Measurements from ENCODE around the gene VGF.

DNA sequence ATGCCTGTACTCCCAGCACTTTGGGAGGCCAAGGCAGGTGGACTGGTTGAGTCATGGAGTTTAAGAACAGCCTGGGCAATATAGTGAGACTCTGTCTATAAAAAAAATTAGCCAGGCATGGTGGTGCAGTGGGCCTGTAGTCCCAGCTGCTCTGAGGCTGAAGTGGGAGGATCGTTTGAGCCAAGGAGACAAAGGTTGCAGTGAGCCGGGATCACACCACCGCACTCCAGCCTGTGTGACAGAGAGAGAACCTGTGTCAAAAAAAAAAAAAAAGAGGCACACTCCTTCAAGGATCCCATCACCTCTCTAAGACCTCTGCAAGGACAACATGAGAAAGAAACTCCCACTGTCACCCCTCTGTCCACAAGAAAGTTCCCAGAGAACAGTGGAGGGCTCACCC is 10.3 kb upstream of the VGF start:
- TF ChIP-seq, protein P1, sequence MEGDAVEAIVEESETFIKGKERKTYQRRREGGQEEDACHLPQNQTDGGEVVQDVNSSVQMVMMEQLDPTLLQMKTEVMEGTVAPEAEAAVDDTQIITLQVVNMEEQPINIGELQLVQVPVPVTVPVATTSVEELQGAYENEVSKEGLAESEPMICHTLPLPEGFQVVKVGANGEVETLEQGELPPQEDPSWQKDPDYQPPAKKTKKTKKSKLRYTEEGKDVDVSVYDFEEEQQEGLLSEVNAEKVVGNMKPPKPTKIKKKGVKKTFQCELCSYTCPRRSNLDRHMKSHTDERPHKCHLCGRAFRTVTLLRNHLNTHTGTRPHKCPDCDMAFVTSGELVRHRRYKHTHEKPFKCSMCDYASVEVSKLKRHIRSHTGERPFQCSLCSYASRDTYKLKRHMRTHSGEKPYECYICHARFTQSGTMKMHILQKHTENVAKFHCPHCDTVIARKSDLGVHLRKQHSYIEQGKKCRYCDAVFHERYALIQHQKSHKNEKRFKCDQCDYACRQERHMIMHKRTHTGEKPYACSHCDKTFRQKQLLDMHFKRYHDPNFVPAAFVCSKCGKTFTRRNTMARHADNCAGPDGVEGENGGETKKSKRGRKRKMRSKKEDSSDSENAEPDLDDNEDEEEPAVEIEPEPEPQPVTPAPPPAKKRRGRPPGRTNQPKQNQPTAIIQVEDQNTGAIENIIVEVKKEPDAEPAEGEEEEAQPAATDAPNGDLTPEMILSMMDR (IDR thresholded peaks at IDR 0.05; ENCODE audit: extremely low read depth in 1 of 2, insufficient read depth in 1 of 2, low read depth in 1 of 2, low read length in 2 of 2) = no peak
- TF ChIP-seq POLR2AphosphoS5 (IDR thresholded peaks at IDR 0.05; ENCODE audit: insufficient read depth, low read depth, low read length) = no peak
- peak; percentile 54 for TF ChIP-seq EZH2 (IDR thresholded peaks at IDR 0.05; ENCODE audit: borderline replicate concordance, low read depth, low read length, severe bottlenecking)
- TF ChIP-seq POLR2A (IDR thresholded peaks at IDR 0.05; ENCODE audit: low read depth, low read length) = no peak
- TF ChIP-seq MYC (IDR thresholded peaks at IDR 0.05; ENCODE audit: low read depth, low read length) = no peak
- TF ChIP-seq MAX (IDR thresholded peaks at IDR 0.05; ENCODE audit: insufficient read depth, insufficient read length) = no peak
- no peak for TF ChIP-seq FOS (IDR thresholded peaks at IDR 0.05; ENCODE audit: borderline replicate concordance, insufficient read depth, low read length)

All from endothelial cell of umbilical vein (primary cell).